Esophagus squamous epithelium (tissue), 4 donors: ENCODE data around the gene PLA2G4F.

Experiments used
- CTCF ChIP-seq, 6 experiments: fragments of 450-650 bp in 4 of 6; fragments of 200-600 bp in 2 of 6; sonication (generic) in 2 of 6; IDR thresholded peaks; one replicate each; pipeline ENCODE4 v1.5.1; 2016 to 2019; ENCODE audit warnings: antibody characterized with exemption in 6 of 6, mild to moderate bottlenecking in 4 of 6, moderate library complexity in 4 of 6
- POLR2A ChIP-seq, 4 donors: fragments of 450-650 bp; IDR thresholded peaks; one replicate each; pipeline ENCODE4 v1.6.1; 2017; ENCODE audit warnings: antibody characterized with exemption in 4 of 4, mild to moderate bottlenecking in 4 of 4, moderate library complexity in 3 of 4

GRCh38 chr15:42144841-42145375 lies 11.5 kb downstream of the PLA2G4F start:
- TF ChIP-seq CTCF (IDR thresholded peaks at IDR 0.05): no peak
- no peak for TF ChIP-seq POLR2A (IDR thresholded peaks at IDR 0.05)
